Gastrocnemius medialis (tissue), 4 donors: ENCODE data around the gene TLX3.

Experiments
- POLR2A ChIP-seq, 2 donors: fragments of 450-650 bp; IDR thresholded peaks; one replicate each; pipeline ENCODE4 v1.6.1; 2017; ENCODE audit warnings: antibody characterized with exemption in 2 of 2, mild to moderate bottlenecking in 2 of 2, moderate library complexity in 2 of 2
- TF ChIP-seq, protein P1 (sequence below), 5 experiments: fragments of 450-650 bp in 3 of 5; fragments of 200-600 bp in 2 of 5; sonication (generic) in 2 of 5; IDR thresholded peaks in 4 of 5; conservative IDR thresholded peaks in 1 of 5; 1 replicate in 4 of 5; 2 replicates in 1 of 5; pipeline ENCODE4 v1.5.1; 2016 to 2019; ENCODE audit warnings: antibody characterized with exemption in 5 of 5, mild to moderate bottlenecking in 3 of 5, moderate library complexity in 3 of 5

DNA sequence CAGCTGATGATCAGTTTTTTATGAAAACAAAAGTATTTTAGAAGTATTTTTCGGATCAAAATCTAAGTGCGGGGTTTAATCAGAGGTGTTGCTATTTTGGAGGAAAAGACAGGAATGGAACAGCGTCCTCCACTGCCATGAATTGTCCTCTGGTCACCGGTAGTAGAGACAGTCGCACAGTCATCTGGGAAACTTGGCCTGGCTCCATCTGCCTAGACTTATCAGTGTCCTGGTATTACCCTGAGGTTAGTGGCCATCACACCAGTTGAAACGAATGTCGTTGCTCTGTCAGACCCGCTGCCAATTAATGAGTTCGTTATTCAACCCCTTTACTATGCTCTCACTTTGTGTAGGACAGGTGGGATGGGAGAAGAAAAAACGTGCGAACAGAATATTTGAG is 8.2 kb downstream of the TLX3 start:
- TF ChIP-seq, protein P1, sequence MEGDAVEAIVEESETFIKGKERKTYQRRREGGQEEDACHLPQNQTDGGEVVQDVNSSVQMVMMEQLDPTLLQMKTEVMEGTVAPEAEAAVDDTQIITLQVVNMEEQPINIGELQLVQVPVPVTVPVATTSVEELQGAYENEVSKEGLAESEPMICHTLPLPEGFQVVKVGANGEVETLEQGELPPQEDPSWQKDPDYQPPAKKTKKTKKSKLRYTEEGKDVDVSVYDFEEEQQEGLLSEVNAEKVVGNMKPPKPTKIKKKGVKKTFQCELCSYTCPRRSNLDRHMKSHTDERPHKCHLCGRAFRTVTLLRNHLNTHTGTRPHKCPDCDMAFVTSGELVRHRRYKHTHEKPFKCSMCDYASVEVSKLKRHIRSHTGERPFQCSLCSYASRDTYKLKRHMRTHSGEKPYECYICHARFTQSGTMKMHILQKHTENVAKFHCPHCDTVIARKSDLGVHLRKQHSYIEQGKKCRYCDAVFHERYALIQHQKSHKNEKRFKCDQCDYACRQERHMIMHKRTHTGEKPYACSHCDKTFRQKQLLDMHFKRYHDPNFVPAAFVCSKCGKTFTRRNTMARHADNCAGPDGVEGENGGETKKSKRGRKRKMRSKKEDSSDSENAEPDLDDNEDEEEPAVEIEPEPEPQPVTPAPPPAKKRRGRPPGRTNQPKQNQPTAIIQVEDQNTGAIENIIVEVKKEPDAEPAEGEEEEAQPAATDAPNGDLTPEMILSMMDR (IDR thresholded peaks at IDR 0.05 in 4 of 5, conservative IDR thresholded peaks at IDR 0.05 in 1 of 5), result no peak
- TF ChIP-seq POLR2A (IDR thresholded peaks at IDR 0.05), result no peak
